Caco-2 (cell line): Measurements from ENCODE around the gene PDS5B. TPM values are rescaled to one million over a fixed set of nuclear protein-coding genes. Genes with fewer than 3 reads are reported as not detected.

Experiments
- BruUV-seq: library from RNA; stranded (reverse); fragments of 400-500 nt; replicated peaks from 2 replicates; lab custom pipeline; 2021; lab: Mats Ljungman, UMichigan
- CTCF ChIA-PET: fragments of 300-600 bp; sonication (Branson Sonifier 250); formaldehyde crosslinking; loops from one replicate; lab custom pipeline; 2022; ENCODE audit warnings: antibody characterized with exemption; lab: Charles Lee
- POLR2A ChIA-PET: fragments of 300-600 bp; sonication (Branson Sonifier 250); formaldehyde crosslinking; loops from one replicate; lab custom pipeline; 2022; ENCODE audit warnings: antibody characterized with exemption; lab: Charles Lee
- DNase-seq, 2 experiments: peaks; one replicate each; pipeline versions ENCODE4 v3.0.0 to v3.0.0-alpha.2; 2020 to 2022
- H3K27me3 ChIP-seq: replicated peaks from 2 replicates; pipeline ENCODE4 v1.6.0; 2011; ENCODE audit warnings: low read length; ENCODE audit not compliant: control insufficient read depth, insufficient read depth
- H3K36me3 ChIP-seq: 2 replicates; pipeline ENCODE4 v1.5.1; 2011; ENCODE audit warnings: low read length; ENCODE audit not compliant: control insufficient read depth, insufficient read depth
- H3K4me1 ChIP-seq: fragments of 250-450 bp; sonication (Bioruptor Pico); 2 replicates; pipeline ENCODE4 v1.5.1; 2020; ENCODE audit warnings: mild to moderate bottlenecking
- H3K4me3 ChIP-seq: 2 replicates; pipeline ENCODE4 v1.5.1; 2011; ENCODE audit warnings: low read depth, mild to moderate bottlenecking, control low read depth, low read length
- H3K9me3 ChIP-seq: fragments of 250-450 bp; sonication (Bioruptor Pico); 2 replicates; pipeline ENCODE4 v1.5.1; 2020; ENCODE audit warnings: mild to moderate bottlenecking, moderate library complexity
- H3K27ac Mint-ChIP-seq: one replicate; pipeline ENCODE4 v1.8.0; 2022; ENCODE audit warnings: mixed read lengths; ENCODE audit not compliant: unreplicated experiment
- H3K27me3 Mint-ChIP-seq: one replicate; pipeline ENCODE4 v1.8.0; 2022; ENCODE audit warnings: mixed read lengths; ENCODE audit not compliant: insufficient read depth, unreplicated experiment
- H3K36me3 Mint-ChIP-seq: one replicate; pipeline ENCODE4 v1.8.0; 2022; ENCODE audit warnings: mild to moderate bottlenecking, mixed read lengths; ENCODE audit not compliant: insufficient read depth, unreplicated experiment
- H3K4me1 Mint-ChIP-seq: one replicate; pipeline ENCODE4 v1.8.0; 2022; ENCODE audit warnings: low read depth, mixed read lengths; ENCODE audit not compliant: unreplicated experiment
- H3K4me3 Mint-ChIP-seq: one replicate; pipeline ENCODE4 v1.8.0; 2022; ENCODE audit warnings: mild to moderate bottlenecking, moderate library complexity, mixed read lengths; ENCODE audit not compliant: unreplicated experiment
- H3K9me3 Mint-ChIP-seq: one replicate; pipeline ENCODE4 v1.8.0; 2022; ENCODE audit warnings: mixed read lengths; ENCODE audit not compliant: unreplicated experiment
- intact Hi-C: fragments of 100-400 bp; cut with micrococcal nuclease; formaldehyde crosslinking; loops from one replicate; pipeline ENCODE4 v1.10.0; 2022; ENCODE audit not compliant: unreplicated experiment
- total RNA-seq: library from RNA; stranded (reverse); gene quantifications from 2 replicates; pipeline ENCODE4 v1.2.3, GENCODE V29; 2022
- TF ChIP-seq, protein P1 (sequence below), 2 experiments: fragments of 200-600 bp in 1 of 2; IDR thresholded peaks; 1 replicate in 1 of 2; 2 replicates in 1 of 2; pipeline versions ENCODE4 v1.5.1 to v1.8.0; 2011 to 2022; ENCODE audit warnings: antibody characterized with exemption in 1 of 2, control low read depth in 1 of 2, inconsistent platforms in 1 of 2, low read depth in 1 of 2, low read length in 1 of 2, mild to moderate bottlenecking in 1 of 2, moderate library complexity in 1 of 2; ENCODE audit not compliant: insufficient read depth in 1 of 2, severe bottlenecking in 1 of 2, unreplicated experiment in 1 of 2

The PDS5B gene
- total RNA-seq, 1 experiment from 2014 or later, result 54.9 TPM

DNA sequence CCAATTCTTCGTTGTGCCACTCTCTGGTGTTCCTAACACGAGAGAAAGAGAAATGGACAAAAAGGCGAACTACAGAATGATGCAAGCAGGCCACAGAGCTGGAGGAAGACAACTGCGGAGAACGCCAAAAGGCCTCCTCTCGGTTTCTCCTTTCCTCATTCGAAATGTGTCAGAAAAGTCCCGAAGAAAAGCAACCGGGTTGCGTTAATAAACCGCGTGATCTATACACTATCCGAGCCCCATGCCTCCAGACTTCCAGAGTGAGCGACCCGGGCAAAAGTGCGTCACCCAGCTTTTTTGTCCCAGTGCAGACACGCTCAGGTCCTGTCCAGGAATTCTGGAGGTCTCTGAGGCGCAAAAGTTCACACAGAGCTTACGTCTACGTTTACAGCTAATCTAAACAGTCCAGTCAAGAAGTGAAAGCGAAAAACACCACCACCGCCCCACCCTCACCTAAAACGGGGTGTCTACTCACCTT lies 48.1 kb upstream of the PDS5B start:
- BruUV-seq, result TSS peak; percentile 65
- H3K4me1 ChIP-seq, result peaks cover 4% of the 10 kb centered on the region

DNA sequence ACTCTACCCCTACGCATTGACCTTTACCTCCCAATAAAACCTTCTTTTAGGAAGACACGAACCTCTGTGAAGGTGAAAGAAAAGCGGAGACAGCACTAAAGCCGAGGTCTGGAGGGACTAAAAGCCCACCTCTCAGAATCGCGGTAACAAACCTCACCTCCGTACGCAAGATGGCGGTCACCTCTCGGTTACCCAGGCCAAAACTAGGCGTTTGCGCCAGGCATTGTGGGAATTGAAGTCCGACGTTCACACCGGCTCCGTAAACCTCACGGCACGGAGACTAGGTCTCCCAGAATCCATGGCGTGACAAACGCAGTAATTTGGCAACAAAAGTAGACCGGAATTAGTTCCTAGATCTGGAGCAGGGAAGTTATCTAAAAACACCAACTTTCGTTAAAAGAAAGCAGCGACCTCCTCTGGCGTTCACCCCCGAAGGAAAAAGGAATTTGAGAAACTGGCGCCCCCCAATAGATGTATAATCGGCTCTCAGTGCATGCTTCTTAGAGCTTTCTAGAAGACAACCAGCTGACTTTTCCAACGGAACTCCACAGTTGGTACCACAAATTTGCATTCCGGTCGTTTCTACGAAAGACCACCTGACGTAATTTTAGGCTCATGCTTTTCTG lies 47.5 kb upstream of the PDS5B start, which contains the start of gene N4BP2L2:
N4BP2L2 (minus strand) TSS at position 175 of the 626 bp plus-strand sequence. CDS start 1,768 bp downstream, outside the sequence.
- no peaks in the 10 kb centered on the region for H3K9me3 Mint-ChIP-seq
- ChIA-PET CTCF (interaction anchor here (0.7 to 1.2 kb wide), 5 partner anchors 16 to 292 kb away, joined by 3 to 7 read pairs (median 4); partner anchors contain the start of gene PDS5B), POLR2A (interaction anchor here (0.6 kb wide), 1 partner anchor 223 kb away, joined by 3 read pairs; the partner anchor contains the start of genes BRCA2 and ZAR1L)
- H3K36me3 Mint-ChIP-seq, result peaks cover 42% of the 10 kb centered on the region
- Histone ChIP-seq H3K4me3 (peak within 1 kb of the TSS; percentile 57), H3K4me1 (peaks cover 4% of the 10 kb centered on the region), H3K36me3 (peaks cover 2% of the 10 kb centered on the region), H3K27me3 (no peaks in the 10 kb centered on the region), H3K9me3 (no peaks in the 10 kb centered on the region)
- intact Hi-C loops, result loop anchor here (2.0 kb wide), 2 partner anchors 96 to 110 kb away; partner anchors contain the start of gene N4BP2L1
- peak within 1 kb of the TSS; percentile 89 for H3K4me3 Mint-ChIP-seq
- peaks cover 20% of the 10 kb centered on the region for H3K4me1 Mint-ChIP-seq
- peak; percentile 95 to 96 for DNase-seq
- H3K27ac Mint-ChIP-seq, result peak within 1 kb of the TSS; percentile 96
- no TSS peak for BruUV-seq
- TF ChIP-seq, protein P1, sequence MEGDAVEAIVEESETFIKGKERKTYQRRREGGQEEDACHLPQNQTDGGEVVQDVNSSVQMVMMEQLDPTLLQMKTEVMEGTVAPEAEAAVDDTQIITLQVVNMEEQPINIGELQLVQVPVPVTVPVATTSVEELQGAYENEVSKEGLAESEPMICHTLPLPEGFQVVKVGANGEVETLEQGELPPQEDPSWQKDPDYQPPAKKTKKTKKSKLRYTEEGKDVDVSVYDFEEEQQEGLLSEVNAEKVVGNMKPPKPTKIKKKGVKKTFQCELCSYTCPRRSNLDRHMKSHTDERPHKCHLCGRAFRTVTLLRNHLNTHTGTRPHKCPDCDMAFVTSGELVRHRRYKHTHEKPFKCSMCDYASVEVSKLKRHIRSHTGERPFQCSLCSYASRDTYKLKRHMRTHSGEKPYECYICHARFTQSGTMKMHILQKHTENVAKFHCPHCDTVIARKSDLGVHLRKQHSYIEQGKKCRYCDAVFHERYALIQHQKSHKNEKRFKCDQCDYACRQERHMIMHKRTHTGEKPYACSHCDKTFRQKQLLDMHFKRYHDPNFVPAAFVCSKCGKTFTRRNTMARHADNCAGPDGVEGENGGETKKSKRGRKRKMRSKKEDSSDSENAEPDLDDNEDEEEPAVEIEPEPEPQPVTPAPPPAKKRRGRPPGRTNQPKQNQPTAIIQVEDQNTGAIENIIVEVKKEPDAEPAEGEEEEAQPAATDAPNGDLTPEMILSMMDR (IDR thresholded peaks at IDR 0.05; ENCODE audit: insufficient read depth in 1 of 2, low read depth in 1 of 2, low read length in 1 of 2, severe bottlenecking in 1 of 2, unreplicated experiment in 1 of 2), result peak in 1 of 2 experiments; percentile 56
- H3K27me3 Mint-ChIP-seq, result no peaks in the 10 kb centered on the region

More for the DNA sequence above, 48.1 kb upstream of the PDS5B start:
- H3K36me3 ChIP-seq, result peaks cover 2% of the 10 kb centered on the region
- CTCF ChIA-PET, result interaction anchor here (0.7 to 1.2 kb wide), 3 partner anchors 17 to 48 kb away, joined by 4 to 5 read pairs (median 4); partner anchors contain the start of gene PDS5B
- Mint-ChIP-seq H3K36me3 (peaks cover 47% of the 10 kb centered on the region), H3K4me3 (peak overlapping the region; percentile 89), H3K4me1 (peaks cover 20% of the 10 kb centered on the region), H3K27me3 (no peaks in the 10 kb centered on the region), H3K9me3 (no peaks in the 10 kb centered on the region), H3K27ac (peak overlapping the region; percentile 96)
- no peaks in the 10 kb centered on the region for H3K9me3 ChIP-seq
- TF ChIP-seq, protein P1 (IDR thresholded peaks at IDR 0.05; ENCODE audit: insufficient read depth in 1 of 2, low read depth in 1 of 2, low read length in 1 of 2, severe bottlenecking in 1 of 2, unreplicated experiment in 1 of 2), result no peak
- peak overlapping the region; percentile 57 for H3K4me3 ChIP-seq
- H3K27me3 ChIP-seq, result no peaks in the 10 kb centered on the region
- POLR2A ChIA-PET, result no interaction called here
- DNase-seq, result peak in 1 of 2 experiments; percentile 60
- intact Hi-C loops, result loop anchor here (2.0 kb wide), 2 partner anchors 95 to 109 kb away; partner anchors contain the start of gene N4BP2L1

DNA sequence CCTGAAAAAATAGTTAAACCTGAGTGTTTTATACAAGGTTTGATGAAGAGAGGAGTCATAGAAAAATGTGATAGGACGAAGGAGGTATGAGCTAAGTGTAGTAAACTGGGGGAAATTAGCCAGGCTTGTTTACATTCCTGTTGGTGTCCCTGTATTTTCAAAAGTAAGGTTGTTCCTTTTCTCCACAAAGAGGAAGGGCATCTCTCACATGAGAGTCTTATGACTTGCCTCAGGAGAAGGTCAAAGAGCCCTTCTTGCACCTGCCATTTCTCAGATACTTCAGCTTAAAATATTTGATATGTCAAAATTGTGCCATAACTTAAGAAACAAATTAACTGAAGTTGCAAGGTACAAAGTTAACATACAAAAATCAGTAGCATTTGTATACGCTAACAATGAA lies 44.0 kb upstream of the PDS5B start:
- Mint-ChIP-seq H3K36me3 (peaks cover 18% of the 10 kb centered on the region), H3K27ac (no peak overlapping the region), H3K27me3 (peaks cover 3% of the 10 kb centered on the region), H3K9me3 (no peaks in the 10 kb centered on the region), H3K4me1 (peaks cover 7% of the 10 kb centered on the region), H3K4me3 (no peak overlapping the region)
- H3K27me3 ChIP-seq, result no peaks in the 10 kb centered on the region
- peaks cover 3% of the 10 kb centered on the region for H3K4me1 ChIP-seq
- no peaks in the 10 kb centered on the region for H3K36me3 ChIP-seq
- BruUV-seq, result no TSS peak
- intact Hi-C loops, result no loop called here
- ChIA-PET CTCF (no interaction called here), POLR2A (no interaction called here)
- TF ChIP-seq, protein P1 (IDR thresholded peaks at IDR 0.05; ENCODE audit: insufficient read depth in 1 of 2, low read depth in 1 of 2, low read length in 1 of 2, severe bottlenecking in 1 of 2, unreplicated experiment in 1 of 2), result no peak
- no peak for DNase-seq
- H3K9me3 ChIP-seq, result no peaks in the 10 kb centered on the region
- H3K4me3 ChIP-seq, result no peak overlapping the region
